Measurements from ENCODE around the gene ENPP4.

Gene ENPP4

DNA sequence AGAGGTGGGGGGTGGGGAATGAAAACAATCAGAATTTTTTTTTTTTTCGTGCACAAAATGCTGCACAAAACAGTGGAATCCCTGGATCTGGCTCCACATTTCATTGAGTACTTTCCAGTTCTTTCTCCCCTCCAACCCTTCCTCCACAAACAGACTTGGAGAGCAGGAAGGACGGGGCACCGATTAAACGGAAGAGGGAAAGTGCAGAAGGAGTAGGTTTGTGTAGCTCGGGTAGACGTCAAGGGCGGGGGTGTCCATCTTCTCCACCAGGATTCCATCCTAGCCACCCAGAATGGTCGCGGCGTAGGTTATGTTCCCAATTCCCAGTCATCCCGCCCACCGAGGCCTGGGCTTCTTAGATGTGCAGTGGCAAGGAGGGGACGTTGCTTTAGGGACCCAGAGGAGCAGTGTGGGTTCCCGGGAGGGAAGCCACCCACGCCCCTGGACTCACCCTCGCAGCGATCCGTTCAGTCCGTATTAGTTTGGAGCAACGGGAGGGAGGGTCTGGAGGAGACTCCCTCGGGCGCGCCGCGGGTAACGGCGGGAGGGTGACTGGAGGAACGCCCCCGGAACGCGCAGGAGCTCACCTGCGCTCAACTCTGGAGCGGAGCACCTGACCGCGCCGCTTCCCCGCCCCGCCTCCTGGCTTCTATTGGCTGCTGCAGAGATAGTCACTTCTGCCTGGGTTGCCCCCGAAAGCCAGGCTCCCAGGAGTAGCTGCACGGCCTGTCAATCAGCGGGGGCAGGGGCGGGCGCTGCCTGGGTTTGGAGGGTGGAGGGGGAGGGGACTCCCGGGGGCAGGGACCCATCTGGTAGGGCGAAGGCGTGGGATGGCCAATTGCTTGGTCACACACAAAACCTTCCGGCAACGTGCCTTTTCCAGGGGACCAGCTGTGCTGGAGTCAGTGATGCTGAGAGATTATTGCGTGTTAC lies 40.8 kb downstream of the ENPP4 start, which contains the start of gene ENPP5:
Gene ENPP5, minus strand, starts transcription at position 624 of the 933 bp plus-strand sequence. CDS start 2,718 bp downstream, outside the sequence.
- TF ChIP-seq, protein P1, sequence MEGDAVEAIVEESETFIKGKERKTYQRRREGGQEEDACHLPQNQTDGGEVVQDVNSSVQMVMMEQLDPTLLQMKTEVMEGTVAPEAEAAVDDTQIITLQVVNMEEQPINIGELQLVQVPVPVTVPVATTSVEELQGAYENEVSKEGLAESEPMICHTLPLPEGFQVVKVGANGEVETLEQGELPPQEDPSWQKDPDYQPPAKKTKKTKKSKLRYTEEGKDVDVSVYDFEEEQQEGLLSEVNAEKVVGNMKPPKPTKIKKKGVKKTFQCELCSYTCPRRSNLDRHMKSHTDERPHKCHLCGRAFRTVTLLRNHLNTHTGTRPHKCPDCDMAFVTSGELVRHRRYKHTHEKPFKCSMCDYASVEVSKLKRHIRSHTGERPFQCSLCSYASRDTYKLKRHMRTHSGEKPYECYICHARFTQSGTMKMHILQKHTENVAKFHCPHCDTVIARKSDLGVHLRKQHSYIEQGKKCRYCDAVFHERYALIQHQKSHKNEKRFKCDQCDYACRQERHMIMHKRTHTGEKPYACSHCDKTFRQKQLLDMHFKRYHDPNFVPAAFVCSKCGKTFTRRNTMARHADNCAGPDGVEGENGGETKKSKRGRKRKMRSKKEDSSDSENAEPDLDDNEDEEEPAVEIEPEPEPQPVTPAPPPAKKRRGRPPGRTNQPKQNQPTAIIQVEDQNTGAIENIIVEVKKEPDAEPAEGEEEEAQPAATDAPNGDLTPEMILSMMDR (conservative IDR thresholded peaks at IDR 0.05; ENCODE audit: low read length) = no peak
- TF ChIP-seq EZH2phosphoT487 (IDR thresholded peaks at IDR 0.05; ENCODE audit: borderline replicate concordance) = no peak
- Histone ChIP-seq H4K20me1 (ENCODE audit: insufficient read depth, low read length, poor library complexity, severe bottlenecking) (no peaks in the 10 kb centered on the region), H3K4me2 (ENCODE audit: low read depth, low read length, poor library complexity, severe bottlenecking) (no peak within 1 kb of the TSS), H3K9me2 (replicated peaks; ENCODE audit: low read depth, low read length) (no peaks in the 10 kb centered on the region), H3K4me3 (ENCODE audit: low read length, poor library complexity, severe bottlenecking) (no peak within 1 kb of the TSS), H3K79me2 (ENCODE audit: insufficient read depth, low read length) (no peaks in the 10 kb centered on the region), H3K9ac (ENCODE audit: low read depth, low read length, poor library complexity, severe bottlenecking) (no peak within 1 kb of the TSS), H2AFZ (ENCODE audit: low read length) (no peak within 1 kb of the TSS), H3K36me3 (ENCODE audit: insufficient read depth, low read length) (no peaks in the 10 kb centered on the region), H3K4me1 (ENCODE audit: insufficient read depth, low read length, poor library complexity, severe bottlenecking) (no peaks in the 10 kb centered on the region), H3K9me3 (ENCODE audit: insufficient read depth, low read depth, low read length) (no peaks in the 10 kb centered on the region), H3F3A (ENCODE audit: low read depth) (no peaks in the 10 kb centered on the region), H3K27me3 (ENCODE audit: insufficient read depth, low read length, poor library complexity, severe bottlenecking) (no peaks in the 10 kb centered on the region)

DNA sequence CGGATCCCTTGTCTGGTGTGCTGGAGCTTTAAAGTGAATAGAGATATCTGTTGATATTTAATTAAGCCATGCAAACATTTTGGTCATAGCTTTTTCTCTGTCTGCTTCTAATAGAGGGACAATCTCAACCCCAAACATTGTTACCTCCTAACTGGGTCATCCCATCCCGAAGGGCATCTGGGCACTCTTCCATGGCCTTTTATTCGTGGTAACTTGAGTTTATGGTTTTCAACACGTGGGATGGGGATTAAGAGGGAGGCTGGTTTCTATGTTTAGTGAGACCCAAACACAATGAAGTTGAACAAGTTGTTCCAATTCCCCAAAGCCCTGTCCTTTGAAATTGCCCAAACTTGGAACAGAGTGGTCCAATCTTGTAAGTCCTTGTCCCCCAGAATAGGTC lies 42.4 kb downstream of the ENPP4 start:
- H3K9ac ChIP-seq (ENCODE audit: low read depth, low read length, poor library complexity, severe bottlenecking) = no peak overlapping the region
- no peak overlapping the region for H2AFZ ChIP-seq (ENCODE audit: low read length)
- H3K9me2 ChIP-seq (replicated peaks; ENCODE audit: low read depth, low read length) = no peaks in the 10 kb centered on the region
- H3K27me3 ChIP-seq (ENCODE audit: insufficient read depth, low read length, poor library complexity, severe bottlenecking) = no peaks in the 10 kb centered on the region
- no peak overlapping the region for H3K4me2 ChIP-seq (ENCODE audit: low read depth, low read length, poor library complexity, severe bottlenecking)
- no peaks in the 10 kb centered on the region for H3F3A ChIP-seq (ENCODE audit: low read depth)
- no peak overlapping the region for H3K4me3 ChIP-seq (ENCODE audit: low read length, poor library complexity, severe bottlenecking)
- H3K4me1 ChIP-seq (ENCODE audit: insufficient read depth, low read length, poor library complexity, severe bottlenecking) = no peaks in the 10 kb centered on the region
- no peaks in the 10 kb centered on the region for H4K20me1 ChIP-seq (ENCODE audit: insufficient read depth, low read length, poor library complexity, severe bottlenecking)
- no peak for TF ChIP-seq EZH2phosphoT487 (IDR thresholded peaks at IDR 0.05; ENCODE audit: borderline replicate concordance)
- TF ChIP-seq, protein P1 (conservative IDR thresholded peaks at IDR 0.05; ENCODE audit: low read length) = no peak
- no peaks in the 10 kb centered on the region for H3K79me2 ChIP-seq (ENCODE audit: insufficient read depth, low read length)
- H3K36me3 ChIP-seq (ENCODE audit: insufficient read depth, low read length) = no peaks in the 10 kb centered on the region
- H3K9me3 ChIP-seq (ENCODE audit: insufficient read depth, low read depth, low read length) = no peaks in the 10 kb centered on the region

DNA sequence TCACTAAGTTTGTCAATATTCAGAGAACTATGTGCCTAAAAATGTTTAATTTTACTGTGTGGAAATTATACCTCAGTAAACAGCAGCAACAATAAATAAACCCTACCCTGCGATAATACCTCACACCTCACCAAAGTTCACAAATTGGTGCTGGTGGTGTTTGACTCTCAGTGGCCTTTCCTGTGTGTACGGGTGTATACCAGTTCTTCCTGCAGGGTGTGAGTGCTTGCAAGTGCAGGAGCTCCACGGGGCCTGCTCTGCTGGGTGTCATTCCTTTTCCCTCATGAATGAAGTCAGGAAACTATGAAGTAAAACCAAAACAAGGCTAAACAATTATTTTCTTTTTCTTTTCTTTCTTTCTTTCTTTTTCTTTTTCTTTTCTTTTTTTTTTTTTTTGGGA lies 45.1 kb downstream of the ENPP4 start:
- Histone ChIP-seq H3K27me3 (ENCODE audit: insufficient read depth, low read length, poor library complexity, severe bottlenecking) (no peaks in the 10 kb centered on the region), H3K9ac (ENCODE audit: low read depth, low read length, poor library complexity, severe bottlenecking) (no peak overlapping the region), H3K4me3 (ENCODE audit: low read length, poor library complexity, severe bottlenecking) (no peak overlapping the region), H3K9me2 (replicated peaks; ENCODE audit: low read depth, low read length) (no peaks in the 10 kb centered on the region), H3K79me2 (ENCODE audit: insufficient read depth, low read length) (no peaks in the 10 kb centered on the region), H3K36me3 (ENCODE audit: insufficient read depth, low read length) (no peaks in the 10 kb centered on the region), H3K4me1 (ENCODE audit: insufficient read depth, low read length, poor library complexity, severe bottlenecking) (no peaks in the 10 kb centered on the region), H3F3A (ENCODE audit: low read depth) (no peaks in the 10 kb centered on the region), H2AFZ (ENCODE audit: low read length) (no peak overlapping the region), H3K9me3 (ENCODE audit: insufficient read depth, low read depth, low read length) (no peaks in the 10 kb centered on the region), H4K20me1 (ENCODE audit: insufficient read depth, low read length, poor library complexity, severe bottlenecking) (no peaks in the 10 kb centered on the region), H3K4me2 (ENCODE audit: low read depth, low read length, poor library complexity, severe bottlenecking) (no peak overlapping the region)
- TF ChIP-seq, protein P1 (conservative IDR thresholded peaks at IDR 0.05; ENCODE audit: low read length) = no peak
- no peak for TF ChIP-seq EZH2phosphoT487 (IDR thresholded peaks at IDR 0.05; ENCODE audit: borderline replicate concordance)

Data from Loucy (cell line).